Activated CD8-positive, alpha-beta memory T cell treated with anti-CD3 and anti-CD28 coated beads, Interleukin-2, amount 50 U/mL, for 24 hours (primary cell): ENCODE data around the gene DEF6.

ENCODE experiments used
- DNase-seq: peaks from one replicate; pipeline ENCODE4 v3.0.0-alpha.2; 2020; ENCODE audit errors: extremely low read depth

The DEF6 gene

DNA sequence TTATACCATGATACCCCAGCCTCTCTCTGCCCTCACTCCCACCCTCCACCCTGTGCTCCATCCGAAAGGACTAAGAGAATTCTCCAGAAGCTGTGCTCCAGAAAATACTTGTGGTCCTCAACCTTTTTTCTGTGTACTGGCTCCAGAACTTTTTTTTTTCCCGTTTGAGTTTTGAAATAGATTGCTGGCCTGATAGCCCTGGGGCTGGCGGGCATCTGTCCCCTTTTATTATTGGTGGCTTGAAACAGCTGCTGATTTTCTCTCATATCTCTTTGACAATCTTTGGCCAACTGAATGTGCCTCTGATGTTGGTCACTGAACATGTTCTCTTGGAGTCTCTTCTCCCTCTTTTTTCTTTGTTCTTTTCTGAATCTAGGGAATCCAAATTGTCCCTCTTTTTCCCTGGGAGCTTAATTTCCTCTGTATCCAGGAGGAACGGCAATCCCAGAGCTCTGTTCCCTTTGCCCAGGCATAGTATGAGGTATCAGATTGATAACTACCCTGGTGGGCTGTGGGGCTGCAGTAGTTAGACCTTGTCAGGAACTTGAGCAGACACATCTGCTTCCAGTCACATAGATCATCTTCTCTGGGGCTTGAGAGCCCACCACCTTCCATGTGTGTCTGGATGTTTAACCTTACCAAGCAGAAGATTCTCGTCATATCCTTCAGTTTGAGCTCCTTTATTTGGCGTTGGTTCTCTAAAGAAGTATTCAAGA, 46.4 kb downstream of the DEF6 start:
- no peak for DNase-seq

DNA sequence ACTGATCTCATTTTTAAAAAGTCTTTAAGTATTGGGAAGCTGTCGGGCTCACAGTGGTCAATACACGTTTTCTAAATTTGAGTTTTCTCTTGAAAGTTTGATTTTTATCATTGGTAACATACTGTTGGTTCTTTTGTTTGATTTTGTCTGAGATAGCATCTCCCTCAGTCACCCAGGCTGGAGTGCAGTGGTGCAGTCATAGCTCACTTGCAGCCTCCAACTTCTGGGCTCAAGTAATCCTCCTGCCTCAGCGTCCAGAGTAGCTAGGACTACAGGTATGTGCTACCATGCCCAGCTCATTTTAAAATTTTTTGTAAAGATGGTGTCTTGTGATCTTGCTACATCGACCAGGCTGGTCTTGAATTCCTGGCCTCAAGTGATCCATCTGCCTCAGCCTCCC, 53.8 kb downstream of the DEF6 start:
- DNase-seq: no peak

DNA sequence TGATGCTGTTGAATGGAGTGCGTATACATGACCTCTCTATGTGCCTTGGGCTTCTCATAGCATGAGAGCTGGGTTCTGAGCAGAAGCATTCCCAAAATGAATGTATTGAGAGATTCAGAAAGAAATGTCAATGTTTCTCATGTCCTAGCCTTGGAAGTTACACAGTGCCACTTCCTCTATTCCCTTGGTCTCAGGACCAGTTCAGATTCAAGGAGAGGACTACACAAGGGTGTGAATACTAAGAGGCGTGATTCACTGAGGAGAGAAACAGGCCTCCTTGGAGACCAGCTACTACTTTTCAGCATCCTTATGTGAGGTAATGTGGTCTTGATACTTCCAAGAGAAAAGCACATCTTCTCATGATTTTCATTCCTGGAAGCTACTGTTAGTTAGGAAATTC, 55.1 kb downstream of the DEF6 start:
- no peak for DNase-seq

- no peak for DNase-seq
These were observed 56.9 kb downstream of the DEF6 start for GRCh38 chr6:35354361-35355135.

DNA sequence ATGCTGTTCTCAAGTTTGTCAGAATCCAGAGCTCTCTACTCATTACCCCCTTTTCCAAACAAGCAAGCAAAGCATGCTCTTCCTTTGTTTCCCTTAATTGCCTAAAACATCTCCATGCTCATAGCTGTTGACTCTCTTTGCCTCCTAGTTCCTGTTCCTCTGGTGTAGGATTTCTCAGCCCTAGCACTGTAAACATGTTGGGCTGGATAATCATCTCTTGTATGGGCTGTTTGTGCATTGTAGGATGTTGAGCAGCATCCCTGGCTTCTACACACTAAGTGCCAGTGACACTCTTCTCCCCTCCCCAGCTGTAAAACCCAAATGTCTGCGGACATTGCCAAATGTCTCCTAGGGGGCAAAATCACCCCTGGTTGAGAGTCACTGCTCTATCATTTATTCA, 58.8 kb downstream of the DEF6 start:
- no peak for DNase-seq

DNA sequence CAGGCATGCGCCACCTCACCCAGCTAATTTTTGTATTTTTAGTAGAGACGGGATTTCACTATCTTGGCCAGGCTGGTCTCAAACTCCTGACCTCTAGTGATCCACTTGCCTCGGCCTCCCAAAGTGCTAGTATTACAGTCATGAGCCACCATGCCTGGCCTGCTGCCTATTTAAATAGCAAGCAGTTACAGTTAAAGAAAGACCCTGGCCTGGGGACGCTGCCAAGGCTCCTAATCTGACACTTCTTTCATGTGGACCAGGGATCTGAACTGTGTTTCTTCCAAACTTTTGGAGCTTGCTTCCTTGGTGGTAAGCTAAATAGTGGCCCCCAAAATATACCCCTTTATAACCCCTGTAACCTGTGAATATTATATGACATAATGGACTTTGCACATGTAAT, 60.1 kb downstream of the DEF6 start:
- no peak for DNase-seq

GRCh38 chr6:35358086-35358485, 60.5 kb downstream of the DEF6 start:
- DNase-seq: no peak

DNA sequence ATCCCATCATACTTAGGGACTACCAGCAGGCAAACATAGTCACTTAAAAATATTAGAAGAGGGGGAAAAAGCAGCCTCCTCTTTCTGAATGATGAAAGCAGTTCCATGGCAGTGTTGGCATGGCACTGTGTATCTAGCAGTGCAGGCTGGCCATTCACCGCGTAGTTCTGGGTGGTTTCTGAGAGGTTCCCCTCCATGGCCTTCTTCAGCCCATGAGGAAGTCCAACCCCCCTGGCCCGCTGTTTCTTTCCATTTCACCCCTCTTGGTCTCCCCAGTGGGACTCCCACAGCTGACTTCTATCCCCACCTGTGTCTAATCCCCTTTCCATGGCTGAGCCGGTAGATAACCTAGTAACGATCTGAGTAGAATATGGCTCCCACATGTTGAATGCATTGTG, 61.7 kb downstream of the DEF6 start:
- no peak for DNase-seq

DNA sequence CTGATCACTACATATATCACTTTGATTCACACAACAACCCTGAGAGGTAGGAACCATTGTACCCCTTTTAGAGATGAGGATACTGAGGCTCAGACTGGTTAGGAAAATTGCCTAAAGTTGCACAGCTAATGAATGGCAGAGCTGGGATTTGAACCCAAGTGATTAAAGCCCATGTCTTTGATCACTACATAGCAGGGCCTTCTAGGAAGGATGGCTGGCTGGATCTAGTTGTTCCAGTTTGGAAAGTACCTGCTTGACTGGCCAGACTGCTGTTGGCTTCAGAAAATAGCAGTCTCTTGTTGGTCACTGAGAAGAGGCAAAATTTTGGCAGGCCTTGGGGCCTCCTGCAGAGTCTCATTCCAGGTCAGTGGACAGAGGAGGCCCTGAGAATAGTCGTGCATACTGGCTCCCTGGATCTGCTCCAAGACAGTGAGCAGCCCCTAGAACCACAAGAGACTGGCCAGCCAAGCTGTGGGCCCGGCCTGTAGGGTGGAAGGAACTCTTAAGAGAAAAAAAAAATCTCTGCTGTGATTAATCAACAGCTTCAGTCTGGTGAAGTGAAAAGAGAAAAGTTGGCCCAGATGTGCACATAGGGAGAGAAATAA, 62.2 kb downstream of the DEF6 start:
- DNase-seq: no peak

DNA sequence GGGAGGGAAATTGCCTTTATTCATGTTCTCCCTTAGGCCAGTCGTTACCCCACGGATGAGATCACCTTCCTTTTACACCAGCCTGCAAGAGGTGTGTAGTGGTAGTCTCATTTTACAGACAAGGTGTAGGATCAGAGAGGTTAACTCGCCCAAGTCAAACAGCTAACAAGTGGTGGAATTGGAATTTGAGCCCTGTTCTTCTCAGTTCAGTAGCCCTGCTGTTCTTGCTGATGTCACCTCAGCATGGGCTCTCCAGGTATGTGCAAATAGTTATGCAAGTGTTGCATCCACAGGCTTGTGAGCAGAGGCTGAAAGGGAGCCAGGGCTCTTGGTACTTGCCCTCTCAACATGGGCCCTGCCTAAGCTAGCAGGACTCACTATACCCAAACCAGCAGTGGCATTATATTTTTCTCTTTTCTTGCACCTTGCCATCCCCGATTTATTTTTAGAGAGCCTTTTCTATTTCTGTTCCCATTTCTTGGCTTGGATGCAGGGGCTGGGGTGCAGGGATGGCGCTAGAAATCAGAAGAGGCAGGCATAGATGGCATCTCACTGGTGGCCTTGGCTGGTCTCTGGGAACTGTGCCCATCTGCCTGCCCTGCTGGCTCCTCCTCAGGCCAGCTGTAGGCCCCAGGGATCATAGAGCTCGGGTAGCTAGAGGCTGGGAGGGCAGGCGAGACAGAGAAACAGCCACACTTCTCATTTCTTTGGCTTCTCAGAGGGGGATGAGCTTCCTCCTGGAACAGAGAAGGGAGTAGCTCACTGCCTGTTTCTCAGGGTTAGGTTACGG, 62.9 kb downstream of the DEF6 start:
- no peak for DNase-seq

DNA sequence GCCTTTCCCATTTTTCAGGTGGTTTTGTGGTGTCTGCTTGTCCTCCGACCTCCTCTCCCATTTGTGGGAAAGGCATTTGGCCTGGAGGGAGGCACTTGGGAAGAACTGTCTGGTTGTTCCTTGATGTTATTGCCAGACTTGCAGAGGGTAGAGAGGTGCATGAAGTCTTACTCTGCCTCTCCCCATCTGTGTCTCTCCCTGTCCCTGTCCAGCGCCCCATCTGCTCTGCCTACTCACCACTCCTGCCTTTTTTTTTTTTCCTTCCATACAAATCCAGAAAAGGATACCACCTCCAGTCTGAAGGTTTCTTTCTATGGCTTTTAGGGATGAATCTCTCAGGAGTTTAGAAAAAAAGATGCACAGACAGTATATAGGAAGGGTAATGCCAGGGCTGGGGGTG, 64.6 kb downstream of the DEF6 start:
- no peak for DNase-seq

GRCh38 chr6:35363293-35363750, 65.7 kb downstream of the DEF6 start:
- no peak for DNase-seq

- no peak for DNase-seq
These were observed 68.1 kb downstream of the DEF6 start for GRCh38 chr6:35365594-35366203.

DNA sequence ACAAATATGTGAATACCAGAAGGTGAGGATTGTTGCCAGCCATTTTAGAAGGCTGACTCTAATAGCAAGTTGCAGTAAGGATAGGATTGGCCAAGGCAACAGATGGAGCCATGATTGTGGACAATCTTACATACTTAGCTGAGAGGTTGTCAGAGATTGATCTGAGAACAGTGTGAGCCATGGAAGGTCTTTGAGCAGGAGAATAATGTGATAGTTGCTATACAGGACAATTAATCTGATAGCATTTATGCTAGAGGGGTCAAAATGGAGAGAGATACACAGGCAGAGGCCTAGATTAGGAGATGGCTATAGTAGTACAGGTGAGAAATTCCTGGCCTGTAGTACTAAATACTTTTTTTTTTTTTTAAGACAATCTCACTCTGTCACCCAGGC, 68.6 kb downstream of the DEF6 start:
- DNase-seq: no peak

- no peak for DNase-seq
These were observed 70.0 kb downstream of the DEF6 start for GRCh38 chr6:35367646-35368037.

- DNase-seq: no peak
These were observed 70.6 kb downstream of the DEF6 start for GRCh38 chr6:35368038-35368887.

GRCh38 chr6:35370124-35370741, 72.6 kb downstream of the DEF6 start:
- DNase-seq: no peak

GRCh38 chr6:35370785-35371493, 73.3 kb downstream of the DEF6 start:
- no peak for DNase-seq
